Measurements from ENCODE around the gene CNTN3.

GRCh38 chr3:74591342-74591741, 23.1 kb downstream of the CNTN3 start:
- TF ChIP-seq POLR2A (IDR thresholded peaks at IDR 0.05; ENCODE audit: extremely low read depth, insufficient read length), result no peak
- no peak for TF ChIP-seq CTCF (IDR thresholded peaks at IDR 0.05; ENCODE audit: low read depth, low read length)
